Esophagus muscularis mucosa (tissue), 4 donors: ENCODE results near the gene ESPL1.

ENCODE experiments used
- CTCF ChIP-seq, 3 experiments: fragments of 200-600 bp in 2 of 3; fragments of 450-650 bp in 1 of 3; sonication (generic) in 2 of 3; IDR thresholded peaks; one replicate each; pipeline ENCODE4 v1.5.1; 2017 to 2019; ENCODE audit warnings: antibody characterized with exemption in 3 of 3, mild to moderate bottlenecking in 2 of 3, moderate library complexity in 1 of 3
- EP300 ChIP-seq: sonication (generic); formaldehyde crosslinking; IDR thresholded peaks from one replicate; pipeline ENCODE4 v1.6.1; 2017; ENCODE audit warnings: antibody characterized with exemption
- POLR2A ChIP-seq: fragments of 450-650 bp; IDR thresholded peaks from one replicate; pipeline ENCODE4 v1.6.1; 2017; ENCODE audit warnings: antibody characterized with exemption, moderate library complexity, mild to moderate bottlenecking, low read depth
- POLR2AphosphoS5 ChIP-seq, 2 donors: sonication (generic); formaldehyde crosslinking; IDR thresholded peaks; one replicate each; pipeline ENCODE4 v1.6.1; 2017; ENCODE audit warnings: antibody characterized with exemption in 2 of 2

GRCh38 chr12:53222170-53222721, 45.9 kb upstream of the ESPL1 start:
- TF ChIP-seq POLR2AphosphoS5 (IDR thresholded peaks at IDR 0.05) (no peak), CTCF (IDR thresholded peaks at IDR 0.05) (no peak), POLR2A (no peak), EP300 (no peak)
